GM21367 (cell line): ENCODE data around the gene DYNC1I1.

Experiments used
- ATAC-seq: cut with Tn5 transposase; IDR thresholded peaks from one replicate; pipeline ENCODE4 v1.9.1; 2021; ENCODE audit not compliant: unreplicated experiment

The DYNC1I1 gene

GRCh38 chr7:95955748-95956147 is 183.4 kb downstream of the DYNC1I1 start:
- no peak for ATAC-seq

GRCh38 chr7:95957510-95957909 is 185.2 kb downstream of the DYNC1I1 start:
- ATAC-seq = no peak

GRCh38 chr7:95960706-95961244 is 188.4 kb downstream of the DYNC1I1 start:
- ATAC-seq = no peak

GRCh38 chr7:95963446-95963990 is 191.2 kb downstream of the DYNC1I1 start:
- no peak for ATAC-seq

- ATAC-seq = no peak
Measured at GRCh38 chr7:95971716-95972115, 199.4 kb downstream of the DYNC1I1 start.

GRCh38 chr7:95972523-95972922 is 200.2 kb downstream of the DYNC1I1 start:
- no peak for ATAC-seq

- ATAC-seq = no peak
Measured at GRCh38 chr7:95974108-95974507, 201.8 kb downstream of the DYNC1I1 start.

- no peak for ATAC-seq
Measured at GRCh38 chr7:95976369-95977060, 204.2 kb downstream of the DYNC1I1 start.

GRCh38 chr7:95977994-95978393 is 205.6 kb downstream of the DYNC1I1 start:
- no peak for ATAC-seq

- no peak for ATAC-seq
Measured at GRCh38 chr7:95980167-95980566, 207.8 kb downstream of the DYNC1I1 start.

- ATAC-seq = no peak
Measured at GRCh38 chr7:95980706-95981105, 208.4 kb downstream of the DYNC1I1 start.

GRCh38 chr7:95986178-95986764 is 213.9 kb downstream of the DYNC1I1 start:
- ATAC-seq = no peak

- no peak for ATAC-seq
Measured at GRCh38 chr7:95989301-95989700, 216.9 kb downstream of the DYNC1I1 start.

GRCh38 chr7:95993380-95993779 is 221.0 kb downstream of the DYNC1I1 start:
- no peak for ATAC-seq

GRCh38 chr7:95996174-95996573 is 223.8 kb downstream of the DYNC1I1 start:
- no peak for ATAC-seq

GRCh38 chr7:95996886-95997285 is 224.5 kb downstream of the DYNC1I1 start:
- no peak for ATAC-seq

- ATAC-seq = no peak
Measured at GRCh38 chr7:95997632-95998031, 225.3 kb downstream of the DYNC1I1 start.

- ATAC-seq = no peak
Measured at GRCh38 chr7:95999481-95999880, 227.1 kb downstream of the DYNC1I1 start.

GRCh38 chr7:96004578-96004977 is 232.2 kb downstream of the DYNC1I1 start:
- no peak for ATAC-seq

GRCh38 chr7:96005271-96005670 is 232.9 kb downstream of the DYNC1I1 start:
- no peak for ATAC-seq

GRCh38 chr7:96009148-96009547 is 236.8 kb downstream of the DYNC1I1 start:
- ATAC-seq = no peak

GRCh38 chr7:96013836-96014235 is 241.5 kb downstream of the DYNC1I1 start:
- ATAC-seq = no peak
